IPS-15b (cell line): Measurements from ENCODE around the gene SLC6A19.

Experiments used
- H3K27me3 ChIP-seq: one replicate; pipeline ENCODE4 v1.6.1; 2013; ENCODE audit warnings: low read length; ENCODE audit not compliant: control insufficient read depth, insufficient read depth
- H3K36me3 ChIP-seq: one replicate; pipeline ENCODE4 v1.6.1; 2013; ENCODE audit warnings: low read length; ENCODE audit not compliant: control insufficient read depth, insufficient read depth
- H3K4me1 ChIP-seq: one replicate; pipeline ENCODE4 v1.6.1; 2013; ENCODE audit warnings: mild to moderate bottlenecking, low read length; ENCODE audit not compliant: control insufficient read depth, insufficient read depth
- H3K4me3 ChIP-seq: one replicate; pipeline ENCODE4 v1.5.1; 2013; ENCODE audit warnings: low read depth, low read length
- H3K9ac ChIP-seq: one replicate; pipeline ENCODE4 v1.6.1; 2013; ENCODE audit warnings: low read depth, mild to moderate bottlenecking, low read length
- H3K9me3 ChIP-seq: one replicate; pipeline ENCODE4 v1.6.1; 2013; ENCODE audit warnings: mild to moderate bottlenecking, low read length; ENCODE audit not compliant: control insufficient read depth, insufficient read depth

Gene SLC6A19

GRCh38 chr5:1240496-1241260 is 39.3 kb downstream of the SLC6A19 start:
- H3K9ac ChIP-seq = no peak overlapping the region
- no peaks in the 10 kb centered on the region for H3K27me3 ChIP-seq
- H3K36me3 ChIP-seq = no peaks in the 10 kb centered on the region
- no peaks in the 10 kb centered on the region for H3K4me1 ChIP-seq
- no peak overlapping the region for H3K4me3 ChIP-seq
- no peaks in the 10 kb centered on the region for H3K9me3 ChIP-seq

GRCh38 chr5:1241509-1242080 is 40.2 kb downstream of the SLC6A19 start:
- H3K9ac ChIP-seq = no peak overlapping the region
- H3K27me3 ChIP-seq = no peaks in the 10 kb centered on the region

GRCh38 chr5:1242733-1243486 is 41.5 kb downstream of the SLC6A19 start:
- H3K36me3 ChIP-seq = no peaks in the 10 kb centered on the region
- H3K9ac ChIP-seq = no peak overlapping the region
- no peaks in the 10 kb centered on the region for H3K27me3 ChIP-seq
- H3K4me3 ChIP-seq = no peak overlapping the region
- no peaks in the 10 kb centered on the region for H3K9me3 ChIP-seq
- H3K4me1 ChIP-seq = no peaks in the 10 kb centered on the region

More at GRCh38 chr5:1241509-1242080, 40.2 kb downstream of the SLC6A19 start:
- Histone ChIP-seq H3K4me3 (no peak overlapping the region), H3K9me3 (no peaks in the 10 kb centered on the region), H3K36me3 (no peaks in the 10 kb centered on the region), H3K4me1 (no peaks in the 10 kb centered on the region)

GRCh38 chr5:1243487-1244130 is 42.2 kb downstream of the SLC6A19 start:
- no peaks in the 10 kb centered on the region for H3K9me3 ChIP-seq
- H3K36me3 ChIP-seq = no peaks in the 10 kb centered on the region

GRCh38 chr5:1244255-1244654 is 42.9 kb downstream of the SLC6A19 start:
- Histone ChIP-seq H3K9me3 (no peaks in the 10 kb centered on the region), H3K4me1 (no peaks in the 10 kb centered on the region), H3K9ac (no peak overlapping the region), H3K4me3 (no peak overlapping the region), H3K36me3 (no peaks in the 10 kb centered on the region), H3K27me3 (no peaks in the 10 kb centered on the region)

More at GRCh38 chr5:1243487-1244130, 42.2 kb downstream of the SLC6A19 start:
- Histone ChIP-seq H3K9ac (no peak overlapping the region), H3K27me3 (no peaks in the 10 kb centered on the region), H3K4me3 (no peak overlapping the region), H3K4me1 (no peaks in the 10 kb centered on the region)

GRCh38 chr5:1244976-1245375 is 43.6 kb downstream of the SLC6A19 start:
- Histone ChIP-seq H3K36me3 (no peaks in the 10 kb centered on the region), H3K27me3 (no peaks in the 10 kb centered on the region), H3K9ac (no peak overlapping the region), H3K9me3 (no peaks in the 10 kb centered on the region), H3K4me3 (no peak overlapping the region), H3K4me1 (no peaks in the 10 kb centered on the region)

- no peak overlapping the region for H3K4me3 ChIP-seq
- H3K36me3 ChIP-seq = no peaks in the 10 kb centered on the region
- no peaks in the 10 kb centered on the region for H3K27me3 ChIP-seq
- H3K4me1 ChIP-seq = no peaks in the 10 kb centered on the region
- no peaks in the 10 kb centered on the region for H3K9me3 ChIP-seq
- H3K9ac ChIP-seq = no peak overlapping the region
Measured at GRCh38 chr5:1245905-1246576, 44.6 kb downstream of the SLC6A19 start.

- H3K4me1 ChIP-seq = no peaks in the 10 kb centered on the region
- no peaks in the 10 kb centered on the region for H3K9me3 ChIP-seq
- no peaks in the 10 kb centered on the region for H3K36me3 ChIP-seq
- no peak overlapping the region for H3K4me3 ChIP-seq
- H3K9ac ChIP-seq = no peak overlapping the region
- H3K27me3 ChIP-seq = no peaks in the 10 kb centered on the region
Measured at GRCh38 chr5:1246711-1247431, 45.5 kb downstream of the SLC6A19 start.

- Histone ChIP-seq H3K4me1 (no peaks in the 10 kb centered on the region), H3K9ac (no peak overlapping the region), H3K4me3 (no peak overlapping the region), H3K27me3 (no peaks in the 10 kb centered on the region), H3K36me3 (no peaks in the 10 kb centered on the region), H3K9me3 (no peaks in the 10 kb centered on the region)
Measured at GRCh38 chr5:1247811-1248210, 46.4 kb downstream of the SLC6A19 start.

- Histone ChIP-seq H3K9ac (no peak overlapping the region), H3K27me3 (no peaks in the 10 kb centered on the region), H3K4me3 (no peak overlapping the region), H3K4me1 (no peaks in the 10 kb centered on the region), H3K36me3 (no peaks in the 10 kb centered on the region), H3K9me3 (no peaks in the 10 kb centered on the region)
Measured at GRCh38 chr5:1249366-1250280, 48.2 kb downstream of the SLC6A19 start.
